NT2/D1 (cell line): ENCODE measurements around the gene SRP14.
"Not testable (repeated sequence)": the region's sequence is repeated elsewhere in the genome, so short reads cannot be mapped to it uniquely, and the experiment has no call there.

ENCODE experiments used
- DNase-seq: peaks from one replicate; pipeline ENCODE4 v3.0.0-alpha.2; 2011; ENCODE audit warnings: low read depth, low spot score
- H3K27me3 ChIP-seq: 2 replicates; pipeline ENCODE4 v1.6.0; 2011; ENCODE audit warnings: mild to moderate bottlenecking; ENCODE audit not compliant: insufficient read length, insufficient read depth
- H3K36me3 ChIP-seq: 2 replicates; pipeline ENCODE4 v1.6.1; 2011; ENCODE audit warnings: mild to moderate bottlenecking, low read length, mixed read lengths; ENCODE audit not compliant: insufficient read depth, insufficient read length
- H3K4me1 ChIP-seq: 2 replicates; pipeline ENCODE4 v1.5.1; 2011; ENCODE audit not compliant: insufficient read depth, insufficient read length
- H3K4me3 ChIP-seq: 2 replicates; pipeline ENCODE4 v1.5.1; 2011; ENCODE audit warnings: low read depth; ENCODE audit not compliant: insufficient read length
- H3K9ac ChIP-seq: 2 replicates; pipeline ENCODE4 v1.6.0; 2011; ENCODE audit warnings: low read depth; ENCODE audit not compliant: insufficient read length
- H3K9me3 ChIP-seq: 2 replicates; pipeline ENCODE4 v1.5.1; 2011; ENCODE audit warnings: mild to moderate bottlenecking, low read length; ENCODE audit not compliant: insufficient read depth
- SUZ12 ChIP-seq: IDR thresholded peaks from 2 replicates; pipeline ENCODE4 v1.6.1; 2011; ENCODE audit not compliant: insufficient read length, insufficient read depth; ENCODE audit errors: extremely low read depth
- YY1 ChIP-seq: IDR thresholded peaks from 2 replicates; pipeline ENCODE4 v1.6.1; 2011; ENCODE audit not compliant: insufficient read length, insufficient read depth
- ZNF274 ChIP-seq: IDR thresholded peaks from 2 replicates; pipeline ENCODE4 v1.6.1; 2011; ENCODE audit warnings: mild to moderate bottlenecking, low read depth, low read length

Gene SRP14

DNA sequence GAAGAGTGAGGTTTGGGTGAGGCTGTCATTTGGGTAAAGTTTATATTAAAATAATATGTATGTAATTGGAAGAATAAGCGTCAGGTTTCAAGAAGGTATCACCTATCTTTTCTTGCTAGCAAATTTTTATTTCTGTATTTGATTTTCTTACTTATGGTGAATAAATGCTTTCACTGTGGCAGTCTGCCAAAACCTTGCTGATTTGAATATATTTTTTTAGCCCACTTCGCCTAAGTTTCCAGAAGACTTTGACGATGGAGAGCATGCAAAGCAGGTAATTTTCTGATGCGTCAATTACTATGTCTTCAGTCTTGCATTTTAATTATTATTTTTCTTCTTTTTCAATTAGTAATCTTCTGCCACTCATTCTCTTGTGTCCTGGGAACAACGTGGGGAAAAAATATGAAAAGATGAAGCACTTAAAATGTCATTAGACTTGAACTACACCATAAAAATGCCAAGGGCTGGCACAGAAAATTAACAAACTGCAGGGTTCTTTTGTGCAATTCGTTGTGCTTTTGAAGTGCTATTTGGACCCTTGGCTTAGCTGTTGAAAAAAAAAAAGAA, 40.4 kb downstream of the SRP14 start:
- no peak overlapping the region for H3K4me3 ChIP-seq
- H3K36me3 ChIP-seq, result peaks cover 52% of the 10 kb centered on the region
- TF ChIP-seq YY1 (no peak), ZNF274 (no peak), SUZ12 (no peak)
- DNase-seq, result no peak
- no peaks in the 10 kb centered on the region for H3K4me1 ChIP-seq
- H3K9ac ChIP-seq, result no peak overlapping the region
- H3K9me3 ChIP-seq, result no peaks in the 10 kb centered on the region
- H3K27me3 ChIP-seq, result no peaks in the 10 kb centered on the region

DNA sequence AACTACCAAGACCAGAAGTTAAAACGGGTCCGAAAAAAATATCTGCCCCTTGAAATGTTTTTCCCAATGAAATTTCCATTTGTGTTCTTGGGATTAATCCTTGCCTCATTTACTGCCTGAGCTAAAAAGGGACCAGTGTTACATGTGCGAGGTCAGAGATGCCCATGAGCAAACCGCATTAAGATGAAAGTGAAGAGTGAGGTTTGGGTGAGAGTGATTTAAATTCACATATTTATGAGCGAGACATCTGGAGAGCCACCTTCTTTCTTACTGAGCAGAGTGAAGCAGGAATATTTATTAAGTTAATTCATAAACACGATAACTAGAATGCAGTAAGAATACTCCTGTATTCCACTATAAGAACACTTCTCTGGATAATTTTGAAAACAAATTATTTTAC, 41.3 kb downstream of the SRP14 start:
- no peaks in the 10 kb centered on the region for H3K9me3 ChIP-seq

DNA sequence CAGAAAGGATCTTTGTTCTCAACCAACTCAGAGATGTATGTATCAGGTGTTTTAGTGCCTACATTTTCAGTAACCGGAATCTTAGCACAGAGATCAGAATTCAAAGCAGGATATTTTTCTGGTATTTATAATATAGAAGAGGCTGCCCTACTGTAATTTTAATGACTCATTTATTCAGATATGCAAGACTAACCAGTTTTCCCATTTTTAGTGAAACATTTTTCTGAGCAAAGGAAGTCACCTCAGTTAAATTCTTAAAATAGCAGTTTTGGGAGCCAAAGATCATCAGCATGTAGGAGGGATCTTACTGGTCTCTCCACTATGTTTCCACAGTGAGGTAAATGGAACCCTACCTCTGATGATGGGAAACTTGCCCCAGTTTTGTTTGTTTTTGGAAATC, 42.0 kb downstream of the SRP14 start:
- Histone ChIP-seq H3K4me1 (no peaks in the 10 kb centered on the region), H3K36me3 (peaks cover 55% of the 10 kb centered on the region), H3K9me3 (no peaks in the 10 kb centered on the region), H3K9ac (no peak overlapping the region), H3K27me3 (no peaks in the 10 kb centered on the region), H3K4me3 (no peak overlapping the region)
- DNase-seq, result no peak
- no peak for TF ChIP-seq ZNF274

More for the DNA sequence above, 41.3 kb downstream of the SRP14 start:
- Histone ChIP-seq H3K9ac (no peak overlapping the region), H3K27me3 (no peaks in the 10 kb centered on the region), H3K36me3 (peaks cover 52% of the 10 kb centered on the region), H3K4me1 (no peaks in the 10 kb centered on the region), H3K4me3 (no peak overlapping the region)
- TF ChIP-seq YY1 (no peak), ZNF274 (no peak), SUZ12 (no peak)
- no peak for DNase-seq

DNA sequence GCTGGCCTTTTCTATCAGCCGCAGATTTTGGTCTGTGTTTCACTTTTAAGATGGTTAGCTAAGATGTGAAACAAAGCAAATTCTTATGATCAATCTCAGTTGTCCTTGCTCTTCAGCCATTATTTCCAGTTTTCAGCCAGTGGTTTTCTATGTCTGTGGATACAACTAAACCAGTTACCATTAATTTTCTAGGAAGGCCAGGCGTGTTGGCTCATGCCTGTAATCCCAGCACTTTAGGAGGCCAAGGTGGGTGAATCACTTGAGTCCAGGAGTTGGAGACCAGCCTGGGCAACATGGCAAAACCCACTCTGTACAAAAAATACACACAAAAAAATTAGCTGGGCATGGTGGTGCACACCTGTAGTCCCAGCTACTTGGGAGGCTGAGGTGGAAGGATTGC, 42.8 kb downstream of the SRP14 start:
- DNase-seq, H3K4me1 ChIP-seq, H3K9me3 ChIP-seq, H3K9ac ChIP-seq, H3K4me3 ChIP-seq, H3K27me3 ChIP-seq: not testable (repeated sequence)
- peaks cover 55% of the 10 kb centered on the region for H3K36me3 ChIP-seq

DNA sequence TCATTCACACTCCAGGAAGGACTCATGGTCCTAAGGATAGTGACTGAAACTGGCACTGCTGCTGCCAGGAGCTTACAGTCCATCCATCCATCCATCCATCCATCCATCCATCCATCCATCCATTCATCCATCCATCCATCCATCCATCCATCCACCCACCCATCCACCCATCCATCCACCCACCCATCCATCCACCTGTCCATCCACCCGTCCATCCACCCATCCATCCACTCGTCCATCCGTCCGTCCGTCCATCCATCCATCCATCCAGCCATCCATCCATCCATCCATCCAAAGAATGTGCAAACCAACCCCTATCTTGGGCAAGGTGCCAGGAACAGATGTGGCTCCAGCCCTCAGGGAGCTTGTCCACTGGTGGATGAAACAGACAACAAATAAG, 46.0 kb downstream of the SRP14 start:
- not testable (repeated sequence) for H3K4me3 ChIP-seq, DNase-seq
- peaks cover 72% of the 10 kb centered on the region for H3K36me3 ChIP-seq

DNA sequence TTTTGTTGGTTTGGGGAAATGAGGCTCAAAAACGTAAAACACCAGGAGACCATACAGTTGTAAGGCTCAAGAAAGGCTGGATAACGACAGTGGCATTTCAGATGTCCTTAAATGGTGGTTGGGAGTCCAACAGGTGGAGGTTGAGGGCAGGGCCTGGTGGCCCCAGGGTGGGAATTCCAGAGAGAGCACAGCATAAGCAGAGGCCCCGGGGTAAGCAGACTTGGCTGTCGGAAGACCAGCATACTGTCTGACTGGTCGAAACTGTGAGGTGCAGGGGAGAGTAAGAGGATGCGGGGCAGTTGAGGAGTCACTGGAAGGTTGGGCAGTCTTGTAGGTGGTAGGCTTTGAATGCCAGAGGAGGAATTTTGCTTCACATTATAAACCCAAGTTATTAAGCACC, 48.3 kb downstream of the SRP14 start:
- Histone ChIP-seq H3K36me3 (peaks cover 68% of the 10 kb centered on the region), H3K9me3 (no peaks in the 10 kb centered on the region), H3K27me3 (no peaks in the 10 kb centered on the region), H3K9ac (no peak overlapping the region), H3K4me1 (no peaks in the 10 kb centered on the region), H3K4me3 (no peak overlapping the region)
- TF ChIP-seq SUZ12 (no peak), ZNF274 (no peak), YY1 (no peak)
- no peak for DNase-seq

More for the DNA sequence above, 46.0 kb downstream of the SRP14 start:
- H3K4me1 ChIP-seq, H3K27me3 ChIP-seq, H3K9ac ChIP-seq, H3K9me3 ChIP-seq: not testable (repeated sequence)

DNA sequence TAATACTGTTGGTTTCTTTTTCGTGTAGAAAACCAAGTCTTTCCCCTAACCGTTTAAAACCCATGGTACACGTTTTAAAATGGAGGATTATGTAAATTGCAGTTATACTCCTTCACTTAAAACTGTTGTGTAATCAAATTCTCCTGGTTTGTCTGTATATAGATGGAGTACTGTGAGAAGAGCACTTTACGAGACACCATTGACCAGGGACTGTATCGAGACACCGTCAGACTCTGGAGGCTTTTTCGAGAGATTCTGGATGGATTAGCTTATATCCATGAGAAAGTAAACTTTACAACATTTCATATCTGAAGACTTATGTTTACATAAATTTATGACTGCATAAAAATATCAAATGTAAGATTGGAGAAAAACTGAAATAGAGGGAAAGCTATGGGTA, 51.2 kb downstream of the SRP14 start:
- Histone ChIP-seq H3K27me3 (no peaks in the 10 kb centered on the region), H3K9ac (no peak overlapping the region), H3K4me3 (no peak overlapping the region), H3K9me3 (no peaks in the 10 kb centered on the region), H3K4me1 (no peaks in the 10 kb centered on the region), H3K36me3 (peaks cover 51% of the 10 kb centered on the region)
- no peak for TF ChIP-seq SUZ12
- no peak for TF ChIP-seq YY1
- no peak for TF ChIP-seq ZNF274
- no peak for DNase-seq
